ENCODE measurements around the gene SYCP2L. TPM values are rescaled to one million over a fixed set of nuclear protein-coding genes. Genes with fewer than 3 reads are reported as not detected.

The SYCP2L gene
- total and polyA plus RNA-seq, 9 of the 15 experiments (the other 6 are each of a cell fraction or from before 2014, with no cell fraction given), result 12.4 to 46.9 (median 22.0) TPM

GRCh38 chr6:10933126-10933525 lies 46.3 kb downstream of the SYCP2L start:
- Histone ChIP-seq H3K9me3 (replicated peaks; ENCODE audit: control insufficient read depth, insufficient read depth, low read depth, low read length) (no peaks in the 10 kb centered on the region), H3K36me3 (ENCODE audit: control insufficient read depth, insufficient read depth, low read length) (peaks cover 57% of the 10 kb centered on the region), H3K79me2 (ENCODE audit: control insufficient read depth, insufficient read depth, low read length) (no peaks in the 10 kb centered on the region), H3K4me3 (no peak overlapping the region), H3K27ac (ENCODE audit: extremely low read depth, low read depth, low read length) (no peak overlapping the region), H4K20me1 (replicated peaks; ENCODE audit: control insufficient read depth, insufficient read depth, low read length) (no peaks in the 10 kb centered on the region), H3K9me1 (ENCODE audit: control insufficient read depth, insufficient read depth, low read length) (no peaks in the 10 kb centered on the region), H3K4me1 (replicated peaks in 1 of 2; ENCODE audit: control insufficient read depth in 2 of 2, insufficient read depth in 2 of 2, low read length in 2 of 2) (no peaks in the 10 kb centered on the region), H3K9ac (ENCODE audit: insufficient read depth in 1 of 2, low read depth in 2 of 2, low read length in 2 of 2) (no peak overlapping the region), H3K4me2 (ENCODE audit: insufficient read depth, low read length) (no peak overlapping the region), H3K27me3 (ENCODE audit: control insufficient read depth in 2 of 2, insufficient read depth in 2 of 2, low read length in 2 of 2) (no peaks in the 10 kb centered on the region), H2AFZ (ENCODE audit: low read depth, low read length) (no peak overlapping the region)
- WGBS (ENCODE audit: insufficient coverage, low coverage, missing lambda C conversion rate), result 93% methylated on average over 1 of the region's 1 CpG
- in situ Hi-C loops (cut with MboI), result no loop called here
- CTCF ChIA-PET (ENCODE audit: low intra/inter-chr PET ratio), result no interaction called here
- no peak for DNase-seq (ENCODE audit: extremely low read depth in 1 of 4, low spot score in 3 of 4)
- intact Hi-C loops (cut with micrococcal nuclease), result no loop called here
- BruUV-seq (replicated peaks), result no TSS peak
- no peak for FAIRE-seq
- ATAC-seq, result no peak
- TF ChIP-seq ZNF512 (tag; IDR thresholded peaks at IDR 0.05) (no peak), TBP (optimal IDR thresholded peaks at IDR 0.05; ENCODE audit: low read depth, low read length) (no peak), ZNF445 (CRISPR knock-in tag; IDR thresholded peaks at IDR 0.05; ENCODE audit: low read depth) (no peak), ZNF431 (CRISPR knock-in tag; IDR thresholded peaks at IDR 0.05) (no peak), CBX5 (IDR thresholded peaks at IDR 0.05; ENCODE audit: borderline replicate concordance, low read depth) (no peak), RBM39 (optimal IDR thresholded peaks at IDR 0.05; ENCODE audit: low read depth, low read length) (no peak), PML (IDR thresholded peaks at IDR 0.05; ENCODE audit: low read length) (no peak), TEAD2 (tag; IDR thresholded peaks at IDR 0.05) (no peak), MCM2 (IDR thresholded peaks at IDR 0.05; ENCODE audit: low read depth) (no peak), FOSL1 (tag; conservative IDR thresholded peaks at IDR 0.05) (no peak)
- POLR2A ChIA-PET, result no interaction called here
